ENCODE results near the gene CHMP3. TPM values are rescaled to one million over a fixed set of nuclear protein-coding genes. Genes with fewer than 3 reads are reported as not detected.
"Not testable (repeated sequence)": the region's sequence is repeated elsewhere in the genome, so short reads cannot be mapped to it uniquely, and the experiment has no call there.

Gene CHMP3
- total RNA-seq, 1 donor from 2014 or later, result 106 TPM

- no peak for TF ChIP-seq CTCF (IDR thresholded peaks at IDR 0.05; ENCODE audit: insufficient read depth, low read length, poor library complexity, severe bottlenecking)
- Histone ChIP-seq H3K4me3 (ENCODE audit: low read depth, low read length) (no peak overlapping the region), H3K36me3 (ENCODE audit: control insufficient read depth, insufficient read depth, low read length) (no peaks in the 10 kb centered on the region), H3K27me3 (ENCODE audit: control insufficient read depth, insufficient read depth, low read length) (no peaks in the 10 kb centered on the region)
- no peak for DNase-seq (ENCODE audit: low read depth)
Observed at GRCh38 chr2:86596118-86596517, 32.9 kb upstream of the CHMP3 start.

- Histone ChIP-seq H3K36me3 (ENCODE audit: control insufficient read depth, insufficient read depth, low read length) (no peaks in the 10 kb centered on the region), H3K27me3 (ENCODE audit: control insufficient read depth, insufficient read depth, low read length) (no peaks in the 10 kb centered on the region), H3K4me3 (ENCODE audit: low read depth, low read length) (no peak overlapping the region)
- TF ChIP-seq CTCF (IDR thresholded peaks at IDR 0.05; ENCODE audit: insufficient read depth, low read length, poor library complexity, severe bottlenecking), result no peak
- DNase-seq (ENCODE audit: low read depth), result no peak
Observed at GRCh38 chr2:86593266-86593665, 30.0 kb upstream of the CHMP3 start.

- no peaks in the 10 kb centered on the region for H3K36me3 ChIP-seq (ENCODE audit: control insufficient read depth, insufficient read depth, low read length)
- no peak for DNase-seq (ENCODE audit: low read depth)
- H3K4me3 ChIP-seq (ENCODE audit: low read depth, low read length), result no peak overlapping the region
- TF ChIP-seq CTCF (IDR thresholded peaks at IDR 0.05; ENCODE audit: insufficient read depth, low read length, poor library complexity, severe bottlenecking), result no peak
- no peaks in the 10 kb centered on the region for H3K27me3 ChIP-seq (ENCODE audit: control insufficient read depth, insufficient read depth, low read length)
Observed at GRCh38 chr2:86592547-86593230, 29.4 kb upstream of the CHMP3 start.

GRCh38 chr2:86589701-86590100, 26.5 kb upstream of the CHMP3 start:
- not testable (repeated sequence) for H3K27me3 ChIP-seq (ENCODE audit: control insufficient read depth, insufficient read depth, low read length); H3K4me3 ChIP-seq (ENCODE audit: low read depth, low read length); H3K36me3 ChIP-seq (ENCODE audit: control insufficient read depth, insufficient read depth, low read length); DNase-seq (ENCODE audit: low read depth)

GRCh38 chr2:86584151-86584913, 21.1 kb upstream of the CHMP3 start:
- TF ChIP-seq CTCF (IDR thresholded peaks at IDR 0.05; ENCODE audit: insufficient read depth, low read length, poor library complexity, severe bottlenecking), result no peak
- Histone ChIP-seq H3K27me3 (ENCODE audit: control insufficient read depth, insufficient read depth, low read length) (no peaks in the 10 kb centered on the region), H3K36me3 (ENCODE audit: control insufficient read depth, insufficient read depth, low read length) (no peaks in the 10 kb centered on the region), H3K4me3 (ENCODE audit: low read depth, low read length) (no peak overlapping the region)
- DNase-seq (ENCODE audit: low read depth), result no peak

GRCh38 chr2:86580560-86580959, 17.3 kb upstream of the CHMP3 start:
- Histone ChIP-seq H3K36me3 (ENCODE audit: control insufficient read depth, insufficient read depth, low read length) (no peaks in the 10 kb centered on the region), H3K27me3 (ENCODE audit: control insufficient read depth, insufficient read depth, low read length) (no peaks in the 10 kb centered on the region), H3K4me3 (ENCODE audit: low read depth, low read length) (no peak overlapping the region)
- no peak for DNase-seq (ENCODE audit: low read depth)
- TF ChIP-seq CTCF (IDR thresholded peaks at IDR 0.05; ENCODE audit: insufficient read depth, low read length, poor library complexity, severe bottlenecking), result no peak
